ENCODE data around the gene PRKD1.

GRCh38 chr14:29756019-29756385, 171.6 kb downstream of the PRKD1 start:
- TF ChIP-seq ZNF274 (IDR thresholded peaks at IDR 0.05; ENCODE audit: low read depth, low read length) (no peak), YY1 (IDR thresholded peaks at IDR 0.05; ENCODE audit: insufficient read depth, insufficient read length) (no peak)
